ENCODE measurements around the gene EMC9.
"Not testable (repeated sequence)": the region's sequence is repeated elsewhere in the genome, so short reads cannot be mapped to it uniquely, and the experiment has no call there.

EMC9 gene

GRCh38 chr14:24129410-24129998 lies 11.9 kb downstream of the EMC9 start:
- no peak for DNase-seq

- no peak for DNase-seq
Observed at GRCh38 chr14:24127673-24128072, 13.7 kb downstream of the EMC9 start.

- no peak for DNase-seq
Observed at GRCh38 chr14:24126939-24127338, 14.5 kb downstream of the EMC9 start.

- no peak for DNase-seq
Observed at GRCh38 chr14:24123424-24124417, 17.7 kb downstream of the EMC9 start.

GRCh38 chr14:24122898-24123297 lies 18.5 kb downstream of the EMC9 start:
- no peak for DNase-seq

GRCh38 chr14:24122416-24122815 lies 19.0 kb downstream of the EMC9 start:
- DNase-seq, result no peak

- no peak for DNase-seq
Observed at GRCh38 chr14:24121210-24121609, 20.2 kb downstream of the EMC9 start.

GRCh38 chr14:24119691-24120090 lies 21.7 kb downstream of the EMC9 start:
- no peak for DNase-seq

- no peak for DNase-seq
Observed at GRCh38 chr14:24117179-24117578, 24.2 kb downstream of the EMC9 start.

GRCh38 chr14:24116128-24116814 lies 25.1 kb downstream of the EMC9 start:
- no peak for DNase-seq

- no peak for DNase-seq
Observed at GRCh38 chr14:24115422-24116127, 25.8 kb downstream of the EMC9 start.

GRCh38 chr14:24114532-24115421 lies 26.6 kb downstream of the EMC9 start, which contains the start of the genes DCAF11 and NRL:
Gene DCAF11, plus strand, starts transcription at chr14:24114777. Its CDS starts 818 bp downstream, at chr14:24115595.
Gene NRL, minus strand, starts transcription at chr14:24114949. Its CDS starts 32,101 bp downstream, at chr14:24082848.
- peak; percentile 99 for DNase-seq

- peak; percentile 81 for DNase-seq
Observed at GRCh38 chr14:24113801-24114531, 27.4 kb downstream of the EMC9 start.

GRCh38 chr14:24113379-24113800 lies 28.0 kb downstream of the EMC9 start:
- no peak for DNase-seq

- no peak for DNase-seq
Observed at GRCh38 chr14:24110523-24110922, 30.9 kb downstream of the EMC9 start.

- no peak for DNase-seq
Observed at GRCh38 chr14:24110060-24110459, 31.3 kb downstream of the EMC9 start.

GRCh38 chr14:24108336-24108874 lies 33.0 kb downstream of the EMC9 start:
- no peak for DNase-seq

GRCh38 chr14:24106672-24107271 lies 34.6 kb downstream of the EMC9 start:
- DNase-seq, result no peak

- DNase-seq, result not testable (repeated sequence)
Observed at GRCh38 chr14:24105609-24106239, 35.7 kb downstream of the EMC9 start.

GRCh38 chr14:24103451-24103850 lies 37.9 kb downstream of the EMC9 start:
- no peak for DNase-seq

Measured in NCI-H1694 treated with DMSO at 0.1 percent for 48 hours (cell line).